GM21367 (cell line): Measurements from ENCODE around the gene ZEB1.

Experiments
- ATAC-seq: cut with Tn5 transposase; IDR thresholded peaks from one replicate; pipeline ENCODE4 v1.9.1; 2021; ENCODE audit not compliant: unreplicated experiment

Gene ZEB1

DNA sequence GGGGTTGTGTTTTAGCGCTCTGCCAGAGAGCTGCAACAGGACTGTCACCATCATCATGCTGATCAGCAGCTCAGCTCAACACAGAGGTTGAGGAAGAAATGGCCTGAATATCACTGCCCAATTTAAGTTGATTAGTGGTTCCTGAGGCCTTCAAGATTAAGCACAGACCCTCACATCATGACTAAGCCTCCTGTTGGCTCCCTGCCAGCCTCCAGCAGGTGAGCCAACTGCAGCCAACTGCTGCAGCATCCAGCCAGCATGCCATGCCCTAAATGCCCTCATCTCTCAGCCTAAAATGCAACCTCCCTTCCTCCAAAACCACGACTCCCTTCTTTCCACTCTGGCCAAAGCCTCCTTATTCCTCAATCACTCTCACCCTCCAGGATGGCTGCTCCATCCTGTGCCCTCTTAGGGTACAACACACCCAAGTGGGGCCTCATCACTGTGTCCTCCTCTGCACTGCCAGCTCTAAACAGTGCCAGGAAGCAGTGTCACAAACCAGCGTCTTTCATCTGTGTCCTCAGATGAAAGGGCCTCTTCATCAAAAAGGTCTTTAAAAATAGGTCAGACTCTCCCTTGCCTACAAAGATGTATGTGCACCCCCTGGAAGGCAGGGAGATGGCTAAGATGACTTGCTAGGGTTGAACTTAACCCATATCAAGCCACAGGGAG lies 259.3 kb downstream of the ZEB1 start:
- no peak for ATAC-seq

DNA sequence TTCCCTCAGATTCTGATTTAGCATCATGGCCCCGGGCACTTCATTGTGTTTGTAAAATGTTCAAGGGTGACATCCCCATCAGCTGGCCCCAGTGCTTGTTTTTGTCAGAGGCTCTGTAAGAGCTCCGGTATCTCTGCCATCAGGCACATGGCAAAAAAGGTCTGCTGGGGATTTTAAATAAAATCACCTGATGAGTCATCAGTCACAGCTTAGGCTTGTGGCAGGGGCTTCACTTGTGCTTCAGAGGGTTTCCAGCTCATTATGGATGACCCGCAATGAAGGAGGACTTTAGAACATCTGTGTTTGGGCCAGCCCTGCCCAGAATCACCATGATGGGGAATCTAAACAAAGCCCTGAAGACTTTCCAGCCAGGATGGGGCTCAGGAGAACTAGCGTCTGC lies 259.9 kb downstream of the ZEB1 start:
- no peak for ATAC-seq
